GM19239 (cell line): ENCODE measurements around the gene USP17L11.
"Not testable (repeated sequence)": the region's sequence is repeated elsewhere in the genome, so short reads cannot be mapped to it uniquely, and the experiment has no call there.

Experiments used
- DNase-seq: peaks from one replicate; pipeline ENCODE4 v3.0.0; 2011; ENCODE audit warnings: low spot score; ENCODE audit not compliant: insufficient read length
- FAIRE-seq: peaks from 2 replicates; lab custom pipeline; 2011; peaks lifted over from hg19 to GRCh38; lab: Jason Lieb, UNC

USP17L11 gene, protein sequence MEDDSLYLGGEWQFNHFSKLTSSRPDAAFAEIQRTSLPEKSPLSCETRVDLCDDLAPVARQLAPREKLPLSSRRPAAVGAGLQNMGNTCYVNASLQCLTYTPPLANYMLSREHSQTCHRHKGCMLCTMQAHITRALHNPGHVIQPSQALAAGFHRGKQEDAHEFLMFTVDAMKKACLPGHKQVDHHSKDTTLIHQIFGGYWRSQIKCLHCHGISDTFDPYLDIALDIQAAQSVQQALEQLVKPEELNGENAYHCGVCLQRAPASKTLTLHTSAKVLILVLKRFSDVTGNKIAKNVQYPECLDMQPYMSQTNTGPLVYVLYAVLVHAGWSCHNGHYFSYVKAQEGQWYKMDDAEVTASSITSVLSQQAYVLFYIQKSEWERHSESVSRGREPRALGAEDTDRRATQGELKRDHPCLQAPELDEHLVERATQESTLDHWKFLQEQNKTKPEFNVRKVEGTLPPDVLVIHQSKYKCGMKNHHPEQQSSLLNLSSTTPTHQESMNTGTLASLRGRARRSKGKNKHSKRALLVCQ

DNA sequence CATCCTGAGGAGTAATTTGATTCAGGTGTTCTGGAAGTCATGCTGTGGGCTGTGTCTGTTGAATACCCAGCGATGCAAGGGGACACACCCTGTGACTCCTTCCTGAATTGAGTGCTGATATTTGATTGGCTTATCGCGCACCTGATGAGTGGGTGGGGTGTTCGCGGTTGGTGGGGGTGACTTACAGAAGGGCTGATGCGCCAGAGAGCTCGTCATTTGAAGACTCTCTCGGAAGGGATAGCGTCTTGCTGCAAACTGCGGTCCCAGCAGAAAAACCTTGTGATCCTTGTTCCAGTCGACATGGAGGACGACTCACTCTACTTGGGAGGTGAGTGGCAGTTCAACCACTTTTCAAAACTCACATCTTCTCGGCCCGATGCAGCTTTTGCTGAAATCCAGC is at the start of gene USP17L11:
Gene USP17L11, plus strand, starts transcription at position 301 of the 400 bp plus-strand sequence. Its CDS starts 0 bp downstream, at position 301.
- not testable (repeated sequence) for FAIRE-seq, DNase-seq

DNA sequence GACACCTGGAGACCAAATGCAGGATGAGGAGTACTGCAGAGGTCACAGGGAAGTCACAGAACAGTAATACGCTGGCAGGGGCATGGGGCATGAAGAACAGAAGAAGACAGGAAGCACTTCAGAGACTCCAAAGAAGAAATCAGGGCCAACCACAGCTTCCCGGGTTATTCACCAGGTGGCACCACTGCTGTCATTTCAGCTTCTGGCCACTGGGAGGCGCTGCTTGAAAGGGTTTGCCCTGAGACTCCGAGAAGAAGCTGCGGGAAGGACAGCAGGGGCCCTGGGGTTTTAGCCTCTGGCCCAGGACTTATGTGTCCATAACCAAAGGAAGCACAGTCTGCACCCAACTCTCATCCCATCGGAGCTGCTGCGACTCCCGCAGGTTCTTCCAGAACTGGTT is 49.2 kb upstream of the USP17L11 start:
- FAIRE-seq, DNase-seq: not testable (repeated sequence)

DNA sequence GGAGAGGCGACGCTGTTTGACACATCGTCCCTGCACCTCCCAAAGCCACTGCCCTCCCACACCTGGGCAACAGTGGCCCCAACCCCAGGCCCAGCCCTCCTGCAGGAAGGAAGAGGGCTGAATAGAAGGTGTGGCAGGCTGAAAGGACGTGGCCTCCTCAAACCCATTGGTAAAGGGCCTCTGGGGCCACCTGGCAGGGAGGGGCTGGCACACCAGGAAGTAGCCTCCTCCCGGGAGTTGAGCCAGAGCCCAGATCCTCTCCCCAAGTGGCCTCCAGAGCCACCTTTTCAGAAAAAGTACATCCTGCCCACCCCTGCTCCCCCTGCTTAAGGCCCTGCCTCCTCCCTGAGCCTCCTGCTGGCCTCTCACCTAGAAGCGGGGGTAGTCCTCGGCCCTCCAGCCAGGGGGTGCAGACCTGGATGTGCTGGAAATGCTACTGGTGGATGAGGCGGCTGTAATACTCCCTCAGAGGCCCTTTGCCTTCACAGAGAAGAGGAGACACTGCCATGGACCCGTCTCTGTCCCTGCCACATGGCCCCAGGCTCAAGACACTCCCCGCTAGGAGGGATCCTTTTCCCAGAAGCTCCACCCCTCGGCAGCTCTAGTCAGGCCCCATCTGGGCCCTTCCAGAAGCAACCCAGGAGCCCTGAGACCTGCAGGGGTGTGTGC is 45.3 kb upstream of the USP17L11 start, which contains the start of gene FAM90A26:
Gene FAM90A26, plus strand, starts transcription at position 619 of the 669 bp plus-strand sequence. CDS start 2,764 bp downstream, outside the sequence.
- DNase-seq, FAIRE-seq: not testable (repeated sequence)

DNA sequence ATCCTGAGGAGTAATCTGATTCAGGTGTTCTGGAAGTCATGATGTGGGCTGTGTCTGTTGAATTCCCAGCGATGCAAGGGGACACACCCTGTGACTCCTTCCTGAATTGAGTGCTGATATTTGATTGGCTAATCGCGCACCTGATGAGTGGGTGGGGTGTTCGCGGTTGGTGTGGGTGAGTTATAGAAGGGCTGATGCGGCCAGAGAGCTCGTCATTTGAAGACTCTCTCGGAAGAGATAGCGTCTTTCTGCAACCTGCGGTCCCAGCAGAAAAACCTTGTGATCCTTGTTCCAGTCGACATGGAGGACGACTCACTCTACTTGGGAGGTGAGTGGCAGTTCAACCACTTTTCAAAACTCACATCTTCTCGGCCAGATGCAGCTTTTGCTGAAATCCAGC is 4.8 kb upstream of the USP17L11 start, which contains the start of gene USP17L10:
Gene USP17L10, plus strand, starts transcription at position 301 of the 400 bp plus-strand sequence. Its CDS starts 0 bp downstream, at position 301.
- not testable (repeated sequence) for DNase-seq, FAIRE-seq

DNA sequence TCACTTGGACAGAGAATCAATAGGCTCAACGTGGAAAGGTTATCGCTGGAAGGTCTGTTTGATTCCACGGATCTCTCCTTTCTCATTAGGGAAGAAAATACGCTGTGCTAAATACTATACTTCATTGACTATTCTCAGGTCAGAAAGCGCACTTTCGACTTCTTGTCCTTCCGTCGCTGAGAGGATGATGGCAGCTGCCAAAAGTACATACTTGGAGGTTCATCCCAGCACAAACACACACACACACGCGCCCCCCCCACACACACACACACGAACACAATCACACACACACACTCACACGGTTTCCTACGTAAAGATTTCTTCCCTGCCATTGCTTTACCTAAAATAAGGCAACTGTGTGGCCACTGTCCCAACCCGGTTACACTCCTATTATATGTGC is 504 bp upstream of the USP17L11 start:
- FAIRE-seq, DNase-seq: not testable (repeated sequence)

DNA sequence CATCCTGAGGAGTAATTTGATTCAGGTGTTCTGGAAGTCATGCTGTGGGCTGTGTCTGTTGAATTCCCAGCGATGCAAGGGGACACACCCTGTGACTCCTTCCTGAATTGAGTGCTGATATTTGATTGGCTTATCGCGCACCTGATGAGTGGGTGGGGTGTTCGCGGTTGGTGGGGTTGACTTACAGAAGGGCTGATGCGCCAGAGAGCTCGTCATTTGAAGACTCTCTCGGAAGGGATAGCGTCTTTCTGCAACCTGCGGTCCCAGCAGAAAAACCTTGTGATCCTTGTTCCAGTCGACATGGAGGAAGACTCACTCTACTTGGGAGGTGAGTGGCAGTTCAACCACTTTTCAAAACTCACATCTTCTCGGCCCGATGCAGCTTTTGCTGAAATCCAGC is 4.6 kb downstream of the USP17L11 start, which contains the start of gene USP17L12:
Gene USP17L12, plus strand, starts transcription at position 301 of the 400 bp plus-strand sequence. Its CDS starts 0 bp downstream, at position 301.
- FAIRE-seq, DNase-seq: not testable (repeated sequence)

DNA sequence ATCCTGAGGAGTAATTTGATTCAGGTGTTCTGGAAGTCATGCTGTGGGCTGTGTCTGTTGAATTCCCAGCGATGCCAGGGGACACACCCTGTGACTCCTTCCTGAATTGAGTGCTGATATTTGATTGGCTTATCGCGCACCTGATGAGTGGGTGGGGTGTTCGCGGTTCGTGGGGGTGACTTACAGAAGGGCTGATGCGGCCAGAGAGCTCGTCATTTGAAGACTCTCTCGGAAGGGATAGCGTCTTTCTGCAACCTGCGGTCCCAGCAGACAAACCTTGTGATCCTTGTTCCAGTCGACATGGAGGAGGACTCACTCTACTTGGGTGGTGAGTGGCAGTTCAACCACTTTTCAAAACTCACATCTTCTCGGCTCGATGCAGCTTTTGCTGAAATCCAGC is 9.4 kb downstream of the USP17L11 start, which contains the start of gene USP17L13:
Gene USP17L13, plus strand, starts transcription at position 301 of the 400 bp plus-strand sequence. Its CDS starts 0 bp downstream, at position 301.
- FAIRE-seq = not testable (repeated sequence)

DNA sequence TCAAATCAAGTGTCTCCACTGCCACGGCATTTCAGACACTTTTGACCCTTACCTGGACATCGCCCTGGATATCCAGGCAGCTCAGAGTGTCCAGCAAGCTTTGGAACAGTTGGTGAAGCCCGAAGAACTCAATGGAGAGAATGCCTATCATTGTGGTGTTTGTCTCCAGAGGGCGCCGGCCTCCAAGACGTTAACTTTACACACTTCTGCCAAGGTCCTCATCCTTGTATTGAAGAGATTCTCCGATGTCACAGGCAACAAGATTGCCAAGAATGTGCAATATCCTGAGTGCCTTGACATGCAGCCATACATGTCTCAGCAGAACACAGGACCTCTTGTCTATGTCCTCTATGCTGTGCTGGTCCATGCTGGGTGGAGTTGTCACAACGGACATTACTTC is 15.0 kb downstream of the USP17L11 start:
- DNase-seq, FAIRE-seq: not testable (repeated sequence)

More for the DNA sequence above, 9.4 kb downstream of the USP17L11 start, which contains the start of gene USP17L13:
- DNase-seq = not testable (repeated sequence)

DNA sequence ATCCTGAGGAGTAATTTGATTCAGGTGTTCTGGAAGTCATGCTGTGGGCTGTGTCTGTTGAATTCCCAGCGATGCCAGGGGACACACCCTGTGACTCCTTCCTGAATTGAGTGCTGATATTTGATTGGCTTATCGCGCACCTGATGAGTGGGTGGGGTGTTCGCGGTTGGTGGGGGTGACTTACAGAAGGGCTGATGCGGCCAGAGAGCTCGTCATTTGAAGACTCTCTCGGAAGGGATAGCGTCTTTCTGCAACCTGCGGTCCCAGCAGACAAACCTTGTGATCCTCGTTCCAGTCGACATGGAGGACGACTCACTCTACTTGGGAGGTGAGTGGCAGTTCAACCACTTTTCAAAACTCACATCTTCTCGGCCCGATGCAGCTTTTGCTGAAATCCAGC is 18.9 kb downstream of the USP17L11 start, which contains the start of gene USP17L15:
Gene USP17L15, plus strand, starts transcription at position 301 of the 400 bp plus-strand sequence. Its CDS starts 0 bp downstream, at position 301.
- not testable (repeated sequence) for DNase-seq, FAIRE-seq

DNA sequence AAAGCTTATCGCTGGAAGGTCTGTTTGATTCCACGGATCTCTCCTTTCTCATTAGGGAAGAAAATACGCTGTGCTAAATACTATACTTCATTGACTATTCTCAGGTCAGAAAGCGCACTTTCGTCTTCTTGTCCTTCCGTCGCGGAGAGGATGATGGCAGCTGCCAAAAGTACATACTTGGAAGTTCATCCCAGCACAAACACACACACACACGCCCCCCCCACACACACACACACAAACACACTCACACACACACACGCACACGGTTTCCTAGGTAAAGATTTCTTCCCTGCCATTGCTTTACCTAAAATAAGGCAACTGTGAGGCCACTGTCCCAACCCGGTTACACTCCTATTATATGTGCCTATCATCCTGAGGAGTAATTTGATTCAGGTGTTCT is 23.3 kb downstream of the USP17L11 start:
- not testable (repeated sequence) for FAIRE-seq, DNase-seq

DNA sequence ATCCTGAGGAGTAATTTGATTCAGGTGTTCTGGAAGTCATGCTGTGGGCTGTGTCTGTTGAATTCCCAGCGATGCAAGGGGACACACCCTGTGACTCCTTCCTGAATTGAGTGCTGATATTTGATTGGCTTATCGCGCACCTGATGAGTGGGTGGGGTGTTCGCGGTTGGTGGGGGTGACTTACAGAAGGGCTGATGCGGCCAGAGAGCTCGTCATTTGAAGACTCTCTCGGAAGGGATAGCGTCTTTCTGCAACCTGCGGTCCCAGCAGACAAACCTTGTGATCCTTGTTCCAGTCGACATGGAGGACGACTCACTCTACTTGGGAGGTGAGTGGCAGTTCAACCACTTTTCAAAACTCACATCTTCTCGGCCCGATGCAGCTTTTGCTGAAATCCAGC is 28.4 kb downstream of the USP17L11 start, which contains the start of gene USP17L17:
Gene USP17L17, plus strand, starts transcription at position 301 of the 400 bp plus-strand sequence. Its CDS starts 0 bp downstream, at position 301.
- not testable (repeated sequence) for FAIRE-seq

DNA sequence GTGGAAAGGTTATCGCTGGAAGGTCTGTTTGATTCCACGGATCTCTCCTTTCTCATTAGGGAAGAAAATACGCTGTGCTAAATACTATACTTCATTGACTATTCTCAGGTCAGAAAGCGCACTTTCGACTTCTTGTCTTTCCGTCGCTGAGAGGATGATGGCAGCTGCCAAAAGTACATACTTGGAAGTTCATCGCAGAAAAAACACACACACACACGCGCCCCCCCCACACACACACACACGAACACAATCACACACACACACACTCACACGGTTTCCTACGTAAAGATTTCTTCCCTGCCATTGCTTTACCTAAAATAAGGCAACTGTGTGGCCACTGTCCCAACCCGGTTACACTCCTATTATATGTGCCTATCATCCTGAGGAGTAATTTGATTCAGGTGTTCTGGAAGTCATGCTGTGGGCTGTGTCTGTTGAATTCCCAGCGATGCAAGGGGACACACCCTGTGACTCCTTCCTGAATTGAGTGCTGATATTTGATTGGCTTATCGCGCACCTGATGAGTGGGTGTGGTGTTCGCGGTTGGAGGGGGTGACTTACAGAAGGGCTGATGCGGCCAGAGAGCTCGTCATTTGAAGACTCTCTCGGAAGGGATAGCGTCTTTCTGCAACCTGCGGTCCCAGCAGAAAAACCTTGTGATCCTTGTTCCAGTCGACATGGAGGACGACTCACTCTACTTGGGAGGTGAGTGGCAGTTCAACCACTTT is 32.9 kb downstream of the USP17L11 start, which contains the start of gene USP17L18:
Gene USP17L18, plus strand, starts transcription at position 678 of the 728 bp plus-strand sequence. Its CDS starts 0 bp downstream, at position 678.
- not testable (repeated sequence) for FAIRE-seq, DNase-seq

More for the DNA sequence above, 28.4 kb downstream of the USP17L11 start, which contains the start of gene USP17L17:
- not testable (repeated sequence) for DNase-seq

DNA sequence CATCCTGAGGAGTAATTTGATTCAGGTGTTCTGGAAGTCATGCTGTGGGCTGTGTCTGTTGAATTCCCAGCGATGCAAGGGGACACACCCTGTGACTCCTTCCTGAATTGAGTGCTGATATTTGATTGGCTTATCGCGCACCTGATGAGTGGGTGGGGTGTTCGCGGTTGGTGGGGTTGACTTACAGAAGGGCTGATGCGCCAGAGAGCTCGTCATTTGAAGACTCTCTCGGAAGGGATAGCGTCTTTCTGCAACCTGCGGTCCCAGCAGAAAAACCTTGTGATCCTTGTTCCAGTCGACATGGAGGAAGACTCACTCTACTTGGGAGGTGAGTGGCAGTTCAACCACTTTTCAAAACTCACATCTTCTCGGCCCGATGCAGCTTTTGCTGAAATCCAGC is 37.9 kb downstream of the USP17L11 start, which contains the start of gene USP17L19:
Gene USP17L19, plus strand, starts transcription at position 301 of the 400 bp plus-strand sequence. Its CDS starts 0 bp downstream, at position 301.
- not testable (repeated sequence) for DNase-seq, FAIRE-seq

DNA sequence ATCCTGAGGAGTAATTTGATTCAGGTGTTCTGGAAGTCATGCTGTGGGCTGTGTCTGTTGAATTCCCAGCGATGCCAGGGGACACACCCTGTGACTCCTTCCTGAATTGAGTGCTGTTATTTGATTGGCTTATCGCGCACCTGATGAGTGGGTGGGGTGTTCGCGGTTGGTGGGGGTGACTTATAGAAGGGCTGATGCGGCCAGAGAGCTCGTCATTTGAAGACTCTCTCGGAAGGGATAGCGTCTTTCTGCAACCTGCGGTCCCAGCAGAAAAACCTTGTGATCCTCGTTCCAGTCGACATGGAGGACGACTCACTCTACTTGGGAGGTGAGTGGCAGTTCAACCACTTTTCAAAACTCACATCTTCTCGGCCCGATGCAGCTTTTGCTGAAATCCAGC is 42.6 kb downstream of the USP17L11 start, which contains the start of gene USP17L20:
Gene USP17L20, plus strand, starts transcription at position 301 of the 400 bp plus-strand sequence. Its CDS starts 0 bp downstream, at position 301.
- not testable (repeated sequence) for FAIRE-seq, DNase-seq

DNA sequence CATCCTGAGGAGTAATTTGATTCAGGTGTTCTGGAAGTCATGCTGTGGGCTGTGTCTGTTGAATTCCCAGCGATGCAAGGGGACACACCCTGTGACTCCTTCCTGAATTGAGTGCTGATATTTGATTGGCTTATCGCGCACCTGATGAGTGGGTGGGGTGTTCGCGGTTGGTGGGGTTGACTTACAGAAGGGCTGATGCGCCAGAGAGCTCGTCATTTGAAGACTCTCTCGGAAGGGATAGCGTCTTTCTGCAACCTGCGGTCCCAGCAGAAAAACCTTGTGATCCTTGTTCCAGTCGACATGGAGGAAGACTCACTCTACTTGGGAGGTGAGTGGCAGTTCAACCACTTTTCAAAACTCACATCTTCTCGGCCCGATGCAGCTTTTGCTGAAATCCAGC is 47.4 kb downstream of the USP17L11 start, which contains the start of gene USP17L21:
Gene USP17L21, plus strand, starts transcription at position 301 of the 400 bp plus-strand sequence. Its CDS starts 0 bp downstream, at position 301.
- DNase-seq, FAIRE-seq: not testable (repeated sequence)
